BE2C (cell line): ENCODE results near the gene SNAPC2.

ENCODE experiments used
- DNase-seq: peaks from one replicate; pipeline ENCODE4 v3.0.0-alpha.2; 2020
- H3K27me3 ChIP-seq: fragments of 250-450 bp; sonication (Bioruptor Pico); 2 replicates; pipeline ENCODE4 v1.5.1; 2020; ENCODE audit warnings: mild to moderate bottlenecking
- H3K36me3 ChIP-seq: fragments of 250-450 bp; sonication (Bioruptor Pico); 2 replicates; pipeline ENCODE4 v1.5.1; 2020; ENCODE audit warnings: mild to moderate bottlenecking
- H3K4me1 ChIP-seq: fragments of 250-450 bp; sonication (Bioruptor Pico); 2 replicates; pipeline ENCODE4 v1.5.1; 2020
- H3K4me3 ChIP-seq: 2 replicates; pipeline ENCODE4 v1.5.1; 2011; ENCODE audit warnings: low read depth, low read length
- H3K9me3 ChIP-seq: fragments of 250-450 bp; sonication (Bioruptor Pico); 2 replicates; pipeline ENCODE4 v1.5.1; 2020
- TF ChIP-seq, protein P1 (sequence below): IDR thresholded peaks from 2 replicates; pipeline ENCODE4 v1.5.1; 2012; ENCODE audit warnings: mild to moderate bottlenecking, low read depth, low read length

SNAPC2 gene

GRCh38 chr19:7873304-7874075 is 46.6 kb upstream of the SNAPC2 start:
- peaks cover 3% of the 10 kb centered on the region; the same call in 1 of the 2 replicates for H3K4me1 ChIP-seq
- DNase-seq = no peak

GRCh38 chr19:7874076-7874896 is 45.9 kb upstream of the SNAPC2 start, which contains the start of gene PRR36:
Gene PRR36, minus strand, starts transcription at chr19:7874390. Its CDS starts 701 bp downstream, at chr19:7873689.
- H3K36me3 ChIP-seq = no peaks in the 10 kb centered on the region
- peak; percentile 83 for DNase-seq
- peaks cover 3% of the 10 kb centered on the region; the same call in 1 of the 2 replicates for H3K4me1 ChIP-seq
- TF ChIP-seq, protein P1, sequence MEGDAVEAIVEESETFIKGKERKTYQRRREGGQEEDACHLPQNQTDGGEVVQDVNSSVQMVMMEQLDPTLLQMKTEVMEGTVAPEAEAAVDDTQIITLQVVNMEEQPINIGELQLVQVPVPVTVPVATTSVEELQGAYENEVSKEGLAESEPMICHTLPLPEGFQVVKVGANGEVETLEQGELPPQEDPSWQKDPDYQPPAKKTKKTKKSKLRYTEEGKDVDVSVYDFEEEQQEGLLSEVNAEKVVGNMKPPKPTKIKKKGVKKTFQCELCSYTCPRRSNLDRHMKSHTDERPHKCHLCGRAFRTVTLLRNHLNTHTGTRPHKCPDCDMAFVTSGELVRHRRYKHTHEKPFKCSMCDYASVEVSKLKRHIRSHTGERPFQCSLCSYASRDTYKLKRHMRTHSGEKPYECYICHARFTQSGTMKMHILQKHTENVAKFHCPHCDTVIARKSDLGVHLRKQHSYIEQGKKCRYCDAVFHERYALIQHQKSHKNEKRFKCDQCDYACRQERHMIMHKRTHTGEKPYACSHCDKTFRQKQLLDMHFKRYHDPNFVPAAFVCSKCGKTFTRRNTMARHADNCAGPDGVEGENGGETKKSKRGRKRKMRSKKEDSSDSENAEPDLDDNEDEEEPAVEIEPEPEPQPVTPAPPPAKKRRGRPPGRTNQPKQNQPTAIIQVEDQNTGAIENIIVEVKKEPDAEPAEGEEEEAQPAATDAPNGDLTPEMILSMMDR = no peak
- H3K27me3 ChIP-seq = peaks cover 11% of the 10 kb centered on the region
- H3K4me3 ChIP-seq = peak within 1 kb of the TSS; percentile 66
- no peaks in the 10 kb centered on the region for H3K9me3 ChIP-seq

More at GRCh38 chr19:7873304-7874075, 46.6 kb upstream of the SNAPC2 start:
- Histone ChIP-seq H3K9me3 (no peaks in the 10 kb centered on the region), H3K4me3 (peak overlapping the region; percentile 66), H3K36me3 (no peaks in the 10 kb centered on the region), H3K27me3 (peaks cover 11% of the 10 kb centered on the region)
- TF ChIP-seq, protein P1 = no peak

DNA sequence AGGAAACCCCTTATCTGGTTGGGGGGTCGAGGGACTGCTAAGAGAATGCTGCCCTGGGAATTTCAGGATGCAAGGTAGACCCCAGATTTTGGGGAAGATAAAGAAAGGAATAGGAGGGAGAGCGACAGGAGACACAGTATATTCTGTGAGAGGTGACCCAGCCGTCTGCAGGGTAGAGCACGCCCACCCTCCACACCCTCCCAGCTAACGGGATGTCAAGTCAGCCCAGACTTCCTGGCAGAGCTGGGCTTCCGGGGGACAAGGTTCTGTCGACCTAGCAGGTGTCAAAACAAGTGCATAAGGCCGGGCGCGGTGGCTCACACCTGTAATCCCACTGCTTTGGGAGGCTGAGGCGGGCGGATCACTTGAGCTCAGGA is 45.3 kb upstream of the SNAPC2 start:
- DNase-seq = no peak
- H3K9me3 ChIP-seq = no peaks in the 10 kb centered on the region
- peaks cover 3% of the 10 kb centered on the region; the same call in 1 of the 2 replicates for H3K4me1 ChIP-seq
- peaks cover 11% of the 10 kb centered on the region for H3K27me3 ChIP-seq
- TF ChIP-seq, protein P1 = no peak
- H3K4me3 ChIP-seq = peak overlapping the region; percentile 66
- no peaks in the 10 kb centered on the region for H3K36me3 ChIP-seq

GRCh38 chr19:7877249-7877836 is 42.8 kb upstream of the SNAPC2 start:
- Histone ChIP-seq H3K36me3 (no peaks in the 10 kb centered on the region), H3K9me3 (no peaks in the 10 kb centered on the region), H3K4me3 (no peak overlapping the region), H3K27me3 (peaks cover 11% of the 10 kb centered on the region), H3K4me1 (no peaks in the 10 kb centered on the region; the same call in 1 of the 2 replicates)
- TF ChIP-seq, protein P1 = no peak
- no peak for DNase-seq

DNA sequence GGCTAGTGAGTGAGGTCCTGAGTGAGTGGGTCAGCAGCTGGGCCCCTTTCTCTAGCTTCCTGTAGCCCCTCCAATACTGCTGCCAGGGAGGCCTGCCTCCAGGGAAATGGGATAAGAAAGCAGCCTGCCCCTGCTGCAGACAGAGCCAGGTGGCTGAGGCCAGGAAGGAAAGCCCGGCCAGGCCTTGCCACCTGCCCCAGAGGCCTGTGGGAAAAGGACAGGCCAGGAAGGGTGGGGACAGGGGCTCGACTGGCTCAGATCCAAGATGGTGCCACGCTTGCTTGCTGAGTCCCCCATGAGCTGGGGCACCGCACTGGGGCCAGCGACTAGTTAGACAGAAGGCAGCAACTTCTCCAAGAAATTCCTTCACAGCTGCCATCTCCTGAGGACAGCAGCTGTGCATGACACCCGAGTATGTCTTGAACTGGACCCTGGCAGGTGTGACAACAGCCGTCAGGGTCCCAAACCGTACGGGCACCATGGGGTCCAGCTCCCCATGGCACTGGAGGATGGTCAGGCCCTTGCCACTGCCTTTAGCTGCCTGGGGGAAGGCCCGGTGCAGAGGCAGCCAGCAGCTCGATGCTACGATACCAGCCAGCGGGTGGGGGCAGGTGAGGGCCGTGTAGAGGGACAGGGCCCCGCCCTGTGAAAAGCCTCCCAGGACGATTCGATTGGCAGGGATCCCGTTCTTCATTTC is 40.9 kb upstream of the SNAPC2 start:
- TF ChIP-seq, protein P1 = no peak
- peaks cover 4% of the 10 kb centered on the region for H3K27me3 ChIP-seq
- no peaks in the 10 kb centered on the region for H3K36me3 ChIP-seq
- H3K4me3 ChIP-seq = no peak overlapping the region
- no peaks in the 10 kb centered on the region for H3K9me3 ChIP-seq
- no peaks in the 10 kb centered on the region for H3K4me1 ChIP-seq
- DNase-seq = no peak
